Islet of Langerhans (tissue), 1 donor: ENCODE measurements around the gene DACT2.
"Not testable (repeated sequence)": the region's sequence is repeated elsewhere in the genome, so short reads cannot be mapped to it uniquely, and the experiment has no call there.

Experiments used
- FAIRE-seq: peaks from one replicate; lab custom pipeline; 2011; peaks lifted over from hg19 to GRCh38; lab: Jason Lieb, UNC

Gene DACT2

DNA sequence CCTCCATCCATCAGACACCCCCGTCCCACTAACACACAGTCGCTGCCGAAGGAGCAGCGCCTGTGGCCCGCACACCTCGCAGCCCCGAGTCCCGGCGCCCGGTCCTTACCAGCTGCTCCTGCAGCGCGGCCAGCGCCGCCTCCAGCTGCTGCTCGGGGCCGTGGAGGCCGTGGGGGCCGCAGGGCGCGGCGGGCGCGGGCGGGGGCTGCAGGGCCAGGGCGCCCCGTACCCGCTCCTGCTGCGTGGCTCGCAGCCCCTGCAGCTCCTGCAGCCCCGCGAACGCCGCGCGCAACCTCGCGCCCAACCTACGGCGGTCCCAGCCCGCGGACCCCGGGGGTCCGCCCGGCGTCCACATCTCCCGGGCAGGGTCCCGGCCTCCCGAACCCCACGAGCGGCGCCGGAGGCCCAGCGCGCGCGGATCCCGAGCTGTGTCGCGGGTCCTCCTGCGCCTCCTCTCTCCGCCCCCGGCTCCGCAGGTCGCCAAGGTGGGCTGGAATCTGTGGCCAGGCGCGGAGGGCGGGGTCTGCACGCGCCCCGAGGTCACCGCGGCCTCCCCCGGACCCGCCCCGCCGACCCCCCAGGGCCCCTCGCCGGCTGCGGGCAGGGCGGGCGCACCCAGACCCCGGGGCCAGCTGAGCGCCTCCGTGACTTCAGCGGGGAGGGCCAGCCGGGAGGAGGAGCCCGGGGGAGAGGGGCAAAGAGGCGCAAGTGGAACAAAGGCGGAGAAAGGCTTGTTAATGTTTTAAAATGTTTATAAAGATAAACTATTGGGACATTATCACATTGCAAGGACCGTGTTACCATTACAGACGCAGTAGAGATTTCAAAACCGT, at the start of gene DACT2:
Gene DACT2, minus strand, starts transcription at position 499 of the 833 bp plus-strand sequence. Its CDS starts 144 bp downstream, at position 355.
- FAIRE-seq = no peak

GRCh38 chr6:168368936-168369335, 49.4 kb upstream of the DACT2 start:
- FAIRE-seq = no peak

- no peak for FAIRE-seq
Observed at GRCh38 chr6:168368066-168368820, 48.7 kb upstream of the DACT2 start.

- no peak for FAIRE-seq
Observed at GRCh38 chr6:168367285-168367751, 47.7 kb upstream of the DACT2 start.

GRCh38 chr6:168366473-168366872, 46.9 kb upstream of the DACT2 start:
- no peak for FAIRE-seq

DNA sequence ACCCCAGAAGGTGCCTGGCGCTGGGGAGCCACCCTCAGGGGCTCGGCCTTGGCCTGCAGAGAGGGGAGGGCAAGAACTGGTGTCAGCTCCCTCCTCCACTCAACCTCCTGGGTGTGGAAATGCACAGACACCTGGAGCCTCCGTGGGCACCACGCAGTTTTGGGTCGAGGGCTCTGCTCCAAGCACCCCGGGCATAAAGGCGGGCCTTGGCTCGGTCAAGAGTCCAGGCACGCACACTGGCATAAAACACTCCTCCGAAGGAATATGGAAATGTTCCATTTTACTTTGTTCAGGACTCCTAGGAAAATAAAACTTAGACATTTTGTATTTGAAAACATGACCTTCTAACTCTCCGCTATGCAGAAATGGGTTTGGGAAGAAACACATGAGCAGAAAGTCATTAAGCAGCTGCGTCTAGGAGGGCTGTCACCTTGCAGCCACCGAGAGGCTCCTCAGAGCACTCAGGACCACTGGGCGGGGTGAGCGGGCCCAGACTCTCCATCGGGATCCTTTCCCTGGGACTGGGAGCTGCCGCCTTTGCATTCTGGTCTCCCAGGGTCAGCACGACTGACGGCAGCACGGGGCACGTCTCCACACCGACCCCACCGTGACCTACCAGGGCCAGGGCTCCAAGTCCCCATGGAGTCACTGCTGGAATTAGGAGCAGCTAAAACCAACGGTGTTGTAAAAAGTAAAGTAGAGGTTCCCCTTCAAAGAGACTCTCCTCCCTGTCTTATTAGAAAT, 46.0 kb upstream of the DACT2 start:
- FAIRE-seq = no peak

DNA sequence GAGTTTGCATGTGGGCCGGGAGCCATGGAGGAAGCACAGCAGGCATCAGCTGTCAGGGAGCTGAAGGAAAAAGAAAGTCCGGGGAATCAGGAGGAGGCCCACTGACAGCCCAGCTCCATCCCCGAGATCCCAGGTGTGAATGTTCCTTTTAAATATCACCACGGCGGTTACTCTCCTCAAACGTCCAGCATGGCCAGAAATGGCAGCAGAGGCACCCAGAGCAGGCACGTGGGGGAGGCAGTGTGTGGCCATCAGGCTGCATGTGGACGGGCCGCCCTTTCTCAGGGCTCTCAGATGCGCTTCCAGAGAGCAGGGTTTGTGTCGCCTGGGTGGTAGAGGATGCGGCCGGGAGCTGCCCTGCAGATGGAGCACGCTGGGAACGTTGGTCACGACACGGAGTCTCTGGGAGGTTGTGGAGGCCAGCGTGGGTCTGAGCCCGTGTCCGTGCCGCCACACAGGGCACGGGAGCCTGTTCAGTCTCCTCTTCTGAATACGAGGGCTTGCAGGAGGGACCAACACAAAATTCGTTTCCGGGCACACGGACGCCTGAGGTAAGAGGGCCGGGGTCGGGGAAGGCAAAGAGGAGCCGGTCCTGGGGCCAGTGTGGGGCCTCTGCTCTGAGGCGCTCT, 45.3 kb upstream of the DACT2 start:
- no peak for FAIRE-seq

DNA sequence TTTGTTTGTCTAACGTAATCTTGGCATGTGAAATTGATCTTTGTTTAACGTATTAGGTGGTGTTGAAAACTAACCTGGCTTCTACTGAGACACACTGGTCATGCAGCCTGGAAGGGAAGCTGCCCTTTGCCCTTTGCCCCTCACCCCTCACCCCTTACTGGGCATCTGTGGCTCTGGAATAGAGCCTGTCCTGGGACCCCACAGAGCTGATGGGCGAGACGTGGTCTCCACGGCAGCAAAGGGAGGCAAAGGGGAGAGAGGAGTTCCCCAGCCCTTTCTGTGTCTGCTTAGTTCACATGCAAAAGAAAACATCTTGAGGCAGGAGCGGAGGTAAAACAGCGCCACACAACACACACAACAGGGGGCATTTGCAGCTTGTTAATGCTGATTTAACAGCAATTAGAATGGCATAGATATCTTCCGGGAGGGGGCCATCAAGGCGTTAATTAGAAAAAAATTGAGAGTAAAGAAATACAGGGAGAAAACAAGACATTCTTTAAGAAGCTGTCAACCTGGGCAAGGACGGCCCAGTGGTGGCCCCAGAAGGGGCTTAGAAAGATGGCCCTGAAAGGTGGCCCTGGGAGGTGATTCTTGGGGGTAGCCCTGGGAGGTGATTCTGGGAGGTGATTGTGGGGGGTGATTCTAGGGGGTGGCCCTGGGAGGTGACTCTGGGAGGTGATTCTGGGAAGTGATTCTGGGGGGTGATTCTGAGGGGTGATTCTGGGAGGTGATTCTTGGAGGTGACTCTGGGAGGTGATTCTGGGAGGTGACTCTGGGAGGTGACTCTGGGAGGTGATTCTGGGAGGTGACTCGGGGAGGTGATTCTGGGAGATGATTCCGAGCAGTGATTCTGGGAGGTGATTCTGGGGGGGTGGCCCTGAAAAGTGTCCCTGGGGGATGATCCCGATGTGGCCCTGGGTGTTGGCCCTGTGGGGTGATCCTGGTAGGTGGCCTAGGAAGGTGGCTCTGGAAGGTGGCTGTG, 44.5 kb upstream of the DACT2 start:
- FAIRE-seq = no peak

DNA sequence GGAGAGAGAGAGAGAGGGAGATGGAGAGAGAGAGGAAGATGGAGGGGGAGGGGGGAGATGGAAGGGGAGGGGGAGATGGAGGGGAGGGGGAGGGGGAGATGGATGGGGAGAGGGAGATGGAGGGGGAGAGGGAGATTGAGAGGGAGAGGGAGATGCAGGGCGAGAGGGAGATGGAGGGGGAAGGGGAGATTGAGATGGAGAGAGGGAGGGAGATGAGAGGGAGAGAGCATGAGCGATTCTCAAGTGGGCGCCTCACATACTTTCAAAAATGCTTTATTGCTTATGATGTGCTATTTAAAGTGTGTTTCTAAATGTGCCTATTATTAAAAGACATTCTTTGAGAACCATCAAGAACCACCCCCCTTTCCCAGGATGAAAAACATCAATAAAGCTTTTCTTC, 43.7 kb upstream of the DACT2 start:
- FAIRE-seq = no peak

DNA sequence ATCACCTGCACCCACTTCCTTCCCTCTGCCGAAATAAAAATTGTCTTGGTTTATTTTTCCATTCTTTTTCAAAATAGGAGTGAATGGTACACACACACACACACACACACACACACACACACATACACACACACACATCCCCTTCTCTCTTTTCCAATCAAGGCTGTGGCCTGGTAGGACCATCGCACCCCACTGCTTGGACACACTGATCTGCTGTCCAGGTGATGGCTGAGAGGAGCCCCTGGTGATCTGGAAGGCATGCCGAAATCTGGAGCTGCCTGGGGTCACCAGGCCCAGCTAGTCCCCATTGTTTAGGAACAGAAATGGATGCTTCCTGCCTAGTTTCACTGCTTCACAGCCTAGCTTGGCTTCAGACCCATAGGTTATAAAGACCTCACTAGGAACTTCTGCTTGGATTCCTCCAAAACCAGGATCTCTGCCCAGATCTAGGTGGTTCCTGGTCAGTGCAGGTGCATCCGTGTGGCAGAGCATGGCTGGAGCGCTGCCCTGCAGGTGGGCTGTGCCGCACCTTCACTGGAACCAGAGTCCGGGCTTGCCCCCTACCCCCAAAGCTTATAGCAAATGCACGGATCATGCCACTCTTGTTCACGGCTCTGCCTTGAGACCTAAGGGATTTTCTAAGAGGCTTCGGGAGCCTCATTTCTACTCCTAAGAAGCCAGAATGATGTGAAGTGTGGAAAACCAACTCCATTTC, 42.9 kb upstream of the DACT2 start:
- no peak for FAIRE-seq

DNA sequence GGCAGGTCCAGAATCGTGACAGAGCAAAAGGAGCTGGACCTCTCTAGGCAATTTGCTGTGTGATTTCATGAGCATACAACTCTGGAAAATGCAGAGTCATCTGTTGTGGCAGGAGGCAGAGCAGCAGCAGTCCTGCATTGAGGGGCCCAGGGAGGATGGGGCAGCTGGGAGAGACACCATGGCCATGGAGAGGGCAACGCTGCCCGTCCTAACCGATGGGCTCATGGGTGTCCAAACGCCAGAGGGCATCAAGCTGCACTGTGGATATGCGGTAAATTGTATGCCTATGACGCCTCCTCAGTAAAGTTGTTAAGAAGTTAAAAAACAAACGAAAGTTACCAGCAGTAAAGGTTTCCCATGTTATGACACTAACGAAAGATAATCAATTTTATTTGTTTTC, 42.2 kb upstream of the DACT2 start:
- FAIRE-seq = no peak

- FAIRE-seq = no peak
Observed at GRCh38 chr6:168359794-168360193, 40.2 kb upstream of the DACT2 start.

- no peak for FAIRE-seq
Observed at GRCh38 chr6:168358842-168359420, 39.4 kb upstream of the DACT2 start.

DNA sequence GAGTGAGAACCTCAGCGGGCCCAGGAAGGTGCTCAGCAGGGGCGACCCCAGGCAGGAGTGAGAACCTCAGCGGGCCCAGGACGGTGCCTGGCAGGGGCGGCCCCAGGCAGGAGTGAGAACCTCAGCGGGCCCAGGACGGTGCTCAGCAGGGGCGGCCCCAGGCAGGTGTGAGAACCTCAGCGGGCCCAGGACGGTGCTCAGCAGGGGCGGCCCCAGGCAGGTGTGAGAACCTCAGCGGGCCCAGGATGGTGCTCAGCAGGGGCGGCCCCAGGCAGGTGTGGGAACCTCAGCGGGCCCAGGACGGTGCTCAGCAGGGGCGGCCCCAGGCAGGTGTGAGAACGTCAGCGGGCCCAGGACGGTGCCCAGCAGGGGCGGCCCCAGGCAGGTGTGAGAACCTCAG, 37.3 kb upstream of the DACT2 start:
- not testable (repeated sequence) for FAIRE-seq

DNA sequence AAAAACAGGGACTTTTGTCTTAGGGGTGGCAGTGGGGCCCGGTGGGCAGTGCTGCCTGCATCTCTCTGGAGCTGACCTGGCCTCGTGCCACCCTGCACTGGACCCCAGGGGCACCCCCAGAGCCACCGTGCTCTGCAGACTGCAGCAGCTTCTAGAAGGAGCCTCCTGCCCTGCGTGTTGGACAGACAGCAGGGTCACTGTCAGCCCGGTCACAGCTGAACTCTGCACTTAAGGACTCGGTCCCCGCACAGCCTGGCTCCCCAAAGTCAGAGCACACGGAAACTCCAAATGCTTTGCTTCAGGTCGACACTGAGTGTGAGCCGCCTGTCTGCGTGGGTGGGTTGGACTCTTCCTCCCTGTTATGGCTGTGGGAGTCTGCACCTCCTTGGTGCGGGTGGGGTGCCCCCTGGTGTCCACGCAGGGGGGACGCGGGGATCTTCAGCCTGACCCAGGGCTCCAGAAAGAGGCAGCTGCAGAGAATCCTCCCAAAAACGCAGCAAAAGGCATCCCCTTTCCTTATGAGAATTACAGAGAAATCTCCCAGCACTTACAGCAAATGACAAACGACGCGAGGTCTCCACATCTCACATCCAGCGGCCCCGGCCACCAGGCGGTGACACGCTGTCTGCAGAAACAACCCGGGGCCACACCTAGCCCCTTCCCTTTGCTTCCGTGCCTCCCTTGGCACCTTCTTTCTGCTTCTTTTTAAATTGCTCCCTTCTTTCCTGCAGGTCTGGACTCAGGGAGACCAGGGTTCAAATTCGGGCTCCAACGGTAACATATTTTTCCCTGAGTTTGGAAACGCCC, 36.3 kb upstream of the DACT2 start:
- no peak for FAIRE-seq

- FAIRE-seq = no peak
Observed at GRCh38 chr6:168354338-168354737, 34.8 kb upstream of the DACT2 start.

DNA sequence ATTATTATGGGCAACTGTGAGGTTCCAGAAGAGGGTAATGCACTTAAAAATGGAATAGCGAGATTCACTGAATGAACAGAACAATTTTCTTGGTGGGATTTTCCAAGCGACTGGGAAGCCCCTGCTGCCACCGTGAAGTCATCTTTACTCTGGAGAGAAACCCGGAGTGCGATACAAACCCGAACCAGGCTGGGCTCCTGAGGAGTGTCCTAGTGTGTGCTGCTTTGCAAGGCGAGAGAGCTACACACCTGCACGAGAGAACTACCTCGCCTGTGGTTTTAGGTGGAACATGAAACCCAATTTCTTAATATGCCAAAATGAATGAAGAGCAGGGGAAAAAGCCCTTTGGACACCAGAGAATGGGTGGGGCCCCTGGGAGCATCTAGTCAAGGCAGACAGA, 33.5 kb upstream of the DACT2 start:
- FAIRE-seq = no peak

GRCh38 chr6:168352096-168352495, 32.5 kb upstream of the DACT2 start:
- no peak for FAIRE-seq

DNA sequence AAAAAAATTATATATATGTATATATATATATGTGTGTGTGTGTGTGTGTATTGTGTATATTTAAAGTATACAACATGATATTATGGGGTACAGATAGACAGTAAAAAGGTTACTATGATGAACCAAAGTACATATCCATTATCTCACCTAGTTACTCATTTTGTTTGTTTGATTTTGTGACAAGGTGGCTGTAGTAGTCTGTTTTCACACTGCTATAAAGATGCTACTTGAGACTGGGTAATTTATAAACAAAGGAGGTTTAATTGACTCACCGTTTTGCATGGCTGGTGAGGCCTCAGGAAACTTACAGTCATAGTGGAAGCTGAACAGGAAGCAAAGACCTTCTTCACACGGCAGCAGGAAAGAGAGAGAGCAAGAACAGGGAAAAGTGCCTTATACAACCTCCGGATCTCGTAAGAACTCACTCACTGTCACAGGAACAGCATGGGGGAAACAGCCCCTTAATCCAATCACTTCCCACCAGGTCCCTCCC, 30.2 kb upstream of the DACT2 start:
- no peak for FAIRE-seq
